ENCODE results near the gene FAF1.

- no peak for TF ChIP-seq POLR2A (IDR thresholded peaks at IDR 0.05)
- no peak for TF ChIP-seq CTCF (IDR thresholded peaks at IDR 0.05)
Measured at GRCh38 chr1:50766688-50767087, 193.4 kb downstream of the FAF1 start.

Measured in ovary (tissue), 3 donors.